CD4-positive, alpha-beta T cell (primary cell): Measurements from ENCODE around the gene EPHA1. TPM values are rescaled to one million over a fixed set of nuclear protein-coding genes. Genes with fewer than 3 reads are reported as not detected.

ENCODE experiments used
- ATAC-seq: fragments of 200-7000 bp; cut with Tn5 transposase; one replicate; pipeline ENCODE4 v1.10.0; 2022; ENCODE audit warnings: mild to moderate bottlenecking; ENCODE audit not compliant: poor library complexity
- CTCF ChIA-PET: fragments of 350-600 bp; sonication (Branson Sonifier 250); formaldehyde crosslinking; loops from one replicate; lab custom pipeline; 2021; ENCODE audit warnings: antibody characterized with exemption, inconsistent platforms; lab: Charles Lee
- POLR2A ChIA-PET: fragments of 350-600 bp; sonication (Branson Sonifier 250); formaldehyde crosslinking; loops from one replicate; lab custom pipeline; 2021; ENCODE audit warnings: antibody characterized with exemption, inconsistent platforms; lab: Charles Lee
- DNase-seq, 14 experiments: peaks; one replicate each; pipeline ENCODE4 v3.0.0-alpha.2; 2013 to 2020; ENCODE audit warnings: mixed read lengths in 2 of 14
- H3K27ac ChIP-seq, 2 donors: one replicate each; pipeline versions ENCODE4 v1.5.1 to v1.7.0; 2013; ENCODE audit warnings: low read length in 2 of 2, low read depth in 1 of 2, mild to moderate bottlenecking in 1 of 2
- H3K27me3 ChIP-seq, 2 experiments: 1 replicate in 1 of 2; 2 replicates in 1 of 2; pipeline versions ENCODE4 v1.6.1 to v1.7.0; 2013; ENCODE audit warnings: low read length in 2 of 2, control low read depth in 1 of 2, mild to moderate bottlenecking in 1 of 2, moderate library complexity in 1 of 2; ENCODE audit not compliant: insufficient read depth in 2 of 2, control insufficient read depth in 1 of 2
- H3K36me3 ChIP-seq: one replicate; pipeline ENCODE4 v1.6.1; 2013; ENCODE audit warnings: low read length, control low read depth; ENCODE audit not compliant: insufficient read depth
- H3K4me1 ChIP-seq: one replicate; pipeline ENCODE4 v1.6.1; 2013; ENCODE audit warnings: low read length, control low read depth; ENCODE audit not compliant: insufficient read depth
- H3K4me3 ChIP-seq: one replicate; pipeline ENCODE4 v1.5.1; 2013; ENCODE audit warnings: mild to moderate bottlenecking, low read length, moderate library complexity
- H3K9me3 ChIP-seq, 2 experiments: 1 replicate in 1 of 2; 2 replicates in 1 of 2; pipeline versions ENCODE4 v1.6.1 to v1.7.0; 2013; ENCODE audit warnings: low read length in 2 of 2, mild to moderate bottlenecking in 2 of 2, control low read depth in 1 of 2, moderate library complexity in 1 of 2; ENCODE audit not compliant: control insufficient read depth in 1 of 2, insufficient read depth in 1 of 2
- H3K27ac Mint-ChIP-seq: one replicate; pipeline ENCODE4 v1.8.0; 2020; ENCODE audit warnings: mixed read lengths
- H3K27me3 Mint-ChIP-seq: one replicate; pipeline ENCODE4 v1.8.0; 2021; ENCODE audit warnings: mixed read lengths
- H3K36me3 Mint-ChIP-seq: one replicate; pipeline ENCODE4 v1.8.0; 2021; ENCODE audit warnings: low read depth, mixed read lengths
- H3K4me1 Mint-ChIP-seq: one replicate; pipeline ENCODE4 v1.8.0; 2021; ENCODE audit warnings: low read depth, mixed read lengths
- H3K4me3 Mint-ChIP-seq: one replicate; pipeline ENCODE4 v1.8.0; 2020; ENCODE audit warnings: mild to moderate bottlenecking, mixed read lengths
- H3K9me3 Mint-ChIP-seq: one replicate; pipeline ENCODE4 v1.8.0; 2020; ENCODE audit warnings: mixed read lengths
- intact Hi-C, 2 experiments: fragments of 100-400 bp; cut with DNase I in 1 of 2; cut with micrococcal nuclease in 1 of 2; formaldehyde crosslinking; loops; one replicate each; pipeline versions ENCODE4 v1.15.1 to v1.9.0; 2023 to 2025; cut with DNase I, micrococcal nuclease
- total RNA-seq, 174 experiments: library from RNA in 2 of 174; stranded (reverse) in 2 of 174; gene quantifications; one replicate each; pipeline ENCODE4 v1.2.3 and lab custom pipeline; 2021 to 2026
- TF ChIP-seq, protein P1 (sequence below): fragments of 200-600 bp; IDR thresholded peaks from one replicate; pipeline ENCODE4 v1.8.0; 2022; ENCODE audit warnings: antibody characterized with exemption, mild to moderate bottlenecking

The EPHA1 gene
- total RNA-seq, 2 experiments from 2014 or later = 16.0 to 19.0 TPM

DNA sequence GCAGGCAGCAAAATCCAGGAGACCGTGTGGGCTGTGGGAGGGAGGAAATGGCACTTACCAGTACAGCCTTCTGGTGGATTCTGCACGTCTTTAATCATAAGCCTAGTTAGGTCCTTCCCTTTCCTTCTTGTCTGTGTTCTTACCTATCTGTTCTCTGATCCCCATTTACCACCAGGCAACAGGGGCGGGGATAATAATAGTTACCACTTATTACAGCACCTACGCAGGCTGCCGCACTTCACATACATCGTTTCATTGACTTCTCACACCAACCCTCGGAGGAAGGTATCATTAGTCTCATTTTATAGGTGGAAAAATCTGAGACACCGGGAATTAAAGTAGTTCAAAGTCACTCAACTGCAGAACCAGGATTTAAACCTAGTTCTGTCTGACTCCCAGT, 4.5 kb upstream of the EPHA1 start:
- POLR2A ChIA-PET = no interaction called here
- CTCF ChIA-PET = no interaction called here

DNA sequence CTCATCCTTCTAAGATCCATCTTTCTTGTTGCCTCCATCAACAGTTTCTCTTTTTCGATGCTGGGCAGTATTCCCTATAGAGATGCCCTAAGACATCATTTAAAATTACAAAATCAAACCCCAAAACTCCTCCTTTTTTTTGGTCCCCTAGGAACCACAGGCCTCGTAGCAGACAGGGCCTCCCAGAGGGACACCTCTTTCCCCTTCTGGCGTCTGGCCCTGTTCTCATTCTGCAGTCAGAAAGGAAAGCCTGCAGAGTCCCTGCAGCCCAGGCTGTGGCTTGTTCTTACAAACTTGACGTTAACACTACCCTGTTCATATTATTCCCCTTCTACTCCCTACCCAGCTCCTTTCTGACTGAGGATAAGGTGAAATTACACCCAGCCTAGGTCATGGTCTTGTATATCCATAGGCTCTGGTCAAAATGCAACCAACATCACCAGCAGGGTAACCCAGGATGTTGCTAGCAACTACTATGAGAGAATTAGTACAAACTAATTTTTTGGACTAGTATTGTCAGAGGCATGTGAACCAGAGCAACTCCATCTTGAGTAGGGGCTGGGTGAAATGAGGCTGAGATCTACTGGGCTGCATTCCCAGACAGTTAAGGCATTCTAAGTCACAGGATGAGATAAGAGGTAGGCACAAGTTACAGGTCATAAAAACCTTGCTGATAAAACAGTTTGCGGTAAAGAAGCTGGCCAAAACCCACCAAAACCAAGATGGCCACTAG, 3.5 kb upstream of the EPHA1 start:
- Mint-ChIP-seq H3K4me1 (peaks cover 67% of the 10 kb centered on the region), H3K27ac (no peak overlapping the region), H3K4me3 (peak overlapping the region; percentile 21), H3K9me3 (no peaks in the 10 kb centered on the region), H3K36me3 (peaks cover 30% of the 10 kb centered on the region), H3K27me3 (no peaks in the 10 kb centered on the region)
- H3K36me3 ChIP-seq = no peaks in the 10 kb centered on the region
- CTCF ChIA-PET = no interaction called here
- DNase-seq (no peak), ATAC-seq (no peak)
- TF ChIP-seq, protein P1, sequence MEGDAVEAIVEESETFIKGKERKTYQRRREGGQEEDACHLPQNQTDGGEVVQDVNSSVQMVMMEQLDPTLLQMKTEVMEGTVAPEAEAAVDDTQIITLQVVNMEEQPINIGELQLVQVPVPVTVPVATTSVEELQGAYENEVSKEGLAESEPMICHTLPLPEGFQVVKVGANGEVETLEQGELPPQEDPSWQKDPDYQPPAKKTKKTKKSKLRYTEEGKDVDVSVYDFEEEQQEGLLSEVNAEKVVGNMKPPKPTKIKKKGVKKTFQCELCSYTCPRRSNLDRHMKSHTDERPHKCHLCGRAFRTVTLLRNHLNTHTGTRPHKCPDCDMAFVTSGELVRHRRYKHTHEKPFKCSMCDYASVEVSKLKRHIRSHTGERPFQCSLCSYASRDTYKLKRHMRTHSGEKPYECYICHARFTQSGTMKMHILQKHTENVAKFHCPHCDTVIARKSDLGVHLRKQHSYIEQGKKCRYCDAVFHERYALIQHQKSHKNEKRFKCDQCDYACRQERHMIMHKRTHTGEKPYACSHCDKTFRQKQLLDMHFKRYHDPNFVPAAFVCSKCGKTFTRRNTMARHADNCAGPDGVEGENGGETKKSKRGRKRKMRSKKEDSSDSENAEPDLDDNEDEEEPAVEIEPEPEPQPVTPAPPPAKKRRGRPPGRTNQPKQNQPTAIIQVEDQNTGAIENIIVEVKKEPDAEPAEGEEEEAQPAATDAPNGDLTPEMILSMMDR = no peak
- H3K4me1 ChIP-seq = peaks cover 31% of the 10 kb centered on the region
- POLR2A ChIA-PET = no interaction called here
- intact Hi-C loops = no loop called here
- H3K27me3 ChIP-seq = no peaks in the 10 kb centered on the region
- no peaks in the 10 kb centered on the region for H3K9me3 ChIP-seq
- no peak overlapping the region for H3K27ac ChIP-seq
- H3K4me3 ChIP-seq = no peak overlapping the region

More for the DNA sequence above, 4.5 kb upstream of the EPHA1 start:
- Mint-ChIP-seq H3K27ac (no peak overlapping the region), H3K4me3 (no peak overlapping the region), H3K9me3 (no peaks in the 10 kb centered on the region), H3K36me3 (peaks cover 28% of the 10 kb centered on the region), H3K27me3 (no peaks in the 10 kb centered on the region), H3K4me1 (peaks cover 58% of the 10 kb centered on the region)
- TF ChIP-seq, protein P1 = no peak
- Histone ChIP-seq H3K27me3 (no peaks in the 10 kb centered on the region), H3K36me3 (no peaks in the 10 kb centered on the region), H3K4me3 (no peak overlapping the region), H3K4me1 (peaks cover 21% of the 10 kb centered on the region), H3K27ac (no peak overlapping the region), H3K9me3 (no peaks in the 10 kb centered on the region)
- intact Hi-C loops = no loop called here
- DNase-seq (no peak), ATAC-seq (no peak)

DNA sequence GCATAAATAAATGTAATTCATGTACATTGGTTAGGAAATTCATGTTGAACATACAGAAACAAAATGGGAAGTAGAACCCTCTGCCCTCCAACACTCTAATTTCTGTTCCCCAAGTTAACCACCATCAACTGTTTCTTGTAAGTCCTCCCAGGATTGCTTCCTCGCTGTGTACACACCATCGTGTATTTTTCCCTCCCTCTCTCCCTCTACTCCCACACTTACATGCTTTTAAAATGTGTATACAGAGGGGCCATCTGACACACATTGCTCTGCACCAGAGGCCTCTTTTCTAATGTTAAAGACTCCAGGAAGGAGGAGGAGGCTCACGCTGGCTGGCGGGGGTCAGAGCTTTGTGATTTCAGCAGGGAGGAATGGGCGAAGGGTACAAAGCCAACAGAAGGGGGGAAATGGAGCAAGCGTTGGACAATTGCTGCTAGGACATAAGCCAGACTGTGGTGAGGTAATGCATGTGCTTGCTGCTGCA, 1.9 kb upstream of the EPHA1 start:
- Histone ChIP-seq H3K4me3 (no peak overlapping the region), H3K27me3 (no peaks in the 10 kb centered on the region), H3K36me3 (peaks cover 6% of the 10 kb centered on the region), H3K27ac (no peak overlapping the region), H3K4me1 (peaks cover 47% of the 10 kb centered on the region), H3K9me3 (no peaks in the 10 kb centered on the region)
- intact Hi-C loops = no loop called here
- DNase-seq (no peak), ATAC-seq (no peak)
- peaks cover 72% of the 10 kb centered on the region for H3K4me1 Mint-ChIP-seq
- no peaks in the 10 kb centered on the region for H3K27me3 Mint-ChIP-seq
- peak overlapping the region; percentile 34 for H3K27ac Mint-ChIP-seq
- ChIA-PET POLR2A (interaction anchor here (0.8 kb wide), 1 partner anchor 11 kb away, joined by 4 read pairs; no protein-coding TSS in a partner anchor), CTCF (no interaction called here)
- peak overlapping the region; percentile 65 for H3K4me3 Mint-ChIP-seq
- peaks cover 31% of the 10 kb centered on the region for H3K36me3 Mint-ChIP-seq
- H3K9me3 Mint-ChIP-seq = no peaks in the 10 kb centered on the region
- TF ChIP-seq, protein P1 = no peak
